ENCODE measurements around the gene MAOA.

The MAOA gene

DNA sequence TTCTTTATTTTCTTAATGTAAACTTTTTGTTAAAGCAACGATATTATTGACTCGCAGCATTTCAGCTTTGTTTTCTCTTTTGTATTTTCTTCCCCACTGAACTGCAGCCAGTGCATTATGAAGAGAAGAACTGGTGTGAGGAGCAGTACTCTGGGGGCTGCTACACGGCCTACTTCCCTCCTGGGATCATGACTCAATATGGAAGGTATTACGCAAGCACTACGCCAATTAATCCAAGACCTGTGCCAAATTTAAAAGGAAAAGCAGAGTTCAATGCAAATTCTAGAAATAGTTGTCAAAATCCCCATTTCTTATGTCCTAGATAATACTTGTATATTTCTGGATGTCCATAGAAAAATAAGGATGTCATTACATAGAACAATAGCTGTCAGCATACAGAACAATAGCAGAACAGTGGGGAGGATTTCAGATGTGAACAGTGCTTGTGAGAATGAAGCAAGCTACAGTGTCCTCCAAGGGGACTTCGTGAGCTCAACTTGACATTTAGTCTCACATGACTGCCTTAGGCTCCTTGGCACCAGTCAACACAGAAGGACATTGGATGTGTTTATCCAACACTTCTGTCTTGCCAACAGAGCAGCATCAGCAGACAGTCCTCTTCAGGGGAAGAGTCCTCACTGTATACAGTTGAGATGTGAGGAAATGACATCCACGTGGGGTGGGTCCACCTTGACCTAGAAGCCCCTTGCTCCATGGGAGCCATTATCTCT, 85.9 kb downstream of the MAOA start:
- H3K36me3 ChIP-seq (ENCODE audit: insufficient read depth, low read length) = no peaks in the 10 kb centered on the region
- H3K9ac ChIP-seq (ENCODE audit: low read depth, low read length) = no peak overlapping the region
- H3K9me3 ChIP-seq (ENCODE audit: control insufficient read depth, insufficient read depth, low read length) = no peaks in the 10 kb centered on the region
- H3K4me1 ChIP-seq (ENCODE audit: insufficient read depth, low read length) = no peaks in the 10 kb centered on the region

DNA sequence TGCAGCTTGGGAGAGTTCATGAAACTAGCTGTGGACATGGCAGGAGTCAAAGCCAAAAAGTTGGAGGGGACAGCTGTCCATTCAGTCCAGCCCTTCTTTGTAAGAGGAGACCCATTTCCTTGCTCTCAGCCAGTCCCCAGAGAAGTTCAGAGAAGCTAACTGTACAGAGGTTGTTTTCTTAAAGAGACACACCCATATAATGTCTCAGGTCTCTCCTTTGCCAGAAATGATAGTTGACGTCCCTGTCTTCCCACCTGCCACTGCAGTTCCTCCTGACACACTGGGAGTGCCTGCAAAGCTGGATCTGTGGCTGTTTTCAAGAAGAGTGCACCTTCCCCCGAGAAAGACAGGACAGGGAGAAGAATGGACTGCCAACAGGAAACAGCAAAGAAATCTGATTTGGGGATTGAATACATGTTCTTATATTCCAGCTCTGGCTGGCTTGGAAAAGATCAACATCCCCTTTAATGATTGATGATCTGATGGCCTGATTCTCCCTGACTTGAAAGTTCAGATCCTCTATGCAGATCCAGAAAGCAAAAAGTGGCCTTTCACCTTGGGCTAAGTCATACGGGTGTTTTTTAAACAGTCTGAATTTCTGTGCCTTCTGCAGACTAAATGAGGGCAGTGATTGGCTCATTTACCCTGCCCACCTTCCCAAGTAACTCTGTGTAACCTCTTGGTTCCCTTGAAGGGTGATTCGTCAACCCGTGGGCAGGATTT, 87.2 kb downstream of the MAOA start:
- H3K9ac ChIP-seq (ENCODE audit: low read depth, low read length) = no peak overlapping the region
- no peaks in the 10 kb centered on the region for H3K9me3 ChIP-seq (ENCODE audit: control insufficient read depth, insufficient read depth, low read length)
- H3K4me1 ChIP-seq (ENCODE audit: insufficient read depth, low read length) = no peaks in the 10 kb centered on the region
- no peaks in the 10 kb centered on the region for H3K36me3 ChIP-seq (ENCODE audit: insufficient read depth, low read length)

DNA sequence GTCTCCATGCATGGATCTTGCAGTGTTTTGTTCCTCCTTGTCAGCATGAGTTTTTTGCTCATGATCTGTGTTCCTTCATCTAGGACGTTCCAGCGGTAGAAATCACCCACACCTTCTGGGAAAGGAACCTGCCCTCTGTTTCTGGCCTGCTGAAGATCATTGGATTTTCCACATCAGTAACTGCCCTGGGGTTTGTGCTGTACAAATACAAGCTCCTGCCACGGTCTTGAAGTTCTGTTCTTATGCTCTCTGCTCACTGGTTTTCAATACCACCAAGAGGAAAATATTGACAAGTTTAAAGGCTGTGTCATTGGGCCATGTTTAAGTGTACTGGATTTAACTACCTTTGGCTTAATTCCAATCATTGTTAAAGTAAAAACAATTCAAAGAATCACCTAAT, 88.2 kb downstream of the MAOA start:
- Histone ChIP-seq H3K9ac (ENCODE audit: low read depth, low read length) (no peak overlapping the region), H3K9me3 (ENCODE audit: control insufficient read depth, insufficient read depth, low read length) (no peaks in the 10 kb centered on the region), H3K36me3 (ENCODE audit: insufficient read depth, low read length) (no peaks in the 10 kb centered on the region), H3K4me1 (ENCODE audit: insufficient read depth, low read length) (no peaks in the 10 kb centered on the region)

DNA sequence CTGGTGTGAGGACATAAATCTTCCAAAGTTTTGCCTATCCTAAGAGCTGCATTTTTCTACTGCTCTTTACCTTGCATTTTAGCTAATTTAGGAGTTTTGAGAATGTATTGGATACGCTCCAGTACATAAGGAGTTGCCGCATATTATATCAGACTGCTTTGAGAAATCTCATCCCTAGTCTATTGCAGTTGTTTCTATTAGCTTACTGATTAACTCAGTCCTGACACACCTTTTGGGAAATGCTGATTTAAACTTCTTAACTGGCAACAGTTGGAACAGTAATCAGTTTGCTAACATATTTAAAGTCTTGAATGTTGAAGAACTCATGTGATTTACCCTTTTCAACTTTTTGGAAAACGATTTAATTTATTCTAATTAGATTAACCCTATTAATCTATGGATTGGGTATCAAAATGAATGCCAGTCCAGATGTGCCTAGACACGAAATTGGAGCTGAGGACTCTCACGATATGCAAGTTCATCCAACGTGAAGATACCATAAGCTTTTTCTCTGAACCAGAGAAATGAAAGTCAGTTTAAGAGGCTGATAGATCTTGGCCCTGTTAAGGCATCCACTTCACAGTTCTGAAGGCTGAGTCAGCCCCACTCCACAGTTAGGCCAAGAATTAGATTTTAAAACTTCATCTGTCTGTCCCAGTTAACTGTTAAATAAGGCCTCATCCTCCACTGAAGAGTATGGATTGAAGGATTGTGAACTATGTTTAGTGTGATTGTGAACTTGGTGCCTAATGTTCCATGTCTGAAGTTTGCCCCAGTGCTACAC, 90.0 kb downstream of the MAOA start:
- H3K4me1 ChIP-seq (ENCODE audit: insufficient read depth, low read length) = no peaks in the 10 kb centered on the region
- no peaks in the 10 kb centered on the region for H3K36me3 ChIP-seq (ENCODE audit: insufficient read depth, low read length)
- H3K9me3 ChIP-seq (ENCODE audit: control insufficient read depth, insufficient read depth, low read length) = no peaks in the 10 kb centered on the region
- no peak overlapping the region for H3K9ac ChIP-seq (ENCODE audit: low read depth, low read length)

DNA sequence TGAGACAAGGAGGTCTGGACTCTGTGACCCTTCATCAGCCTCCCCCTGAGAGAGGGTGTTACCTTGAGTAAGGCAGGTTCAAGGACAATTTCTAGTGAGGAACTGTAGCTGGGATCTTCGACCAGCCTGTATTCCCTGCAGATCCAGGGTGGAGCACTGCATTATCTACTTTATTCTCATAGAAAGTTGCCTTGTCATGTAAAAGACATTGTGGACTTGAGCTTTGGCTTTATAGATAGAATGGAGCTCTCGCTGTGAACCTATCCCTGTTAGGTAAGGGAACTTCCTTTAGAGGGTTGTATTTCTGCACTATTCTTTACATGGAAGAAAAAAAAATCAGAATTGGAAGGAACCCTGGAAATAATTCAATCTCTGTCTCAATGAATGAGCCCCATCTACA, 91.4 kb downstream of the MAOA start:
- H3K4me1 ChIP-seq (ENCODE audit: insufficient read depth, low read length) = no peaks in the 10 kb centered on the region
- H3K36me3 ChIP-seq (ENCODE audit: insufficient read depth, low read length) = no peaks in the 10 kb centered on the region
- no peak overlapping the region for H3K9ac ChIP-seq (ENCODE audit: low read depth, low read length)
- H3K9me3 ChIP-seq (ENCODE audit: control insufficient read depth, insufficient read depth, low read length) = peaks cover 6% of the 10 kb centered on the region

DNA sequence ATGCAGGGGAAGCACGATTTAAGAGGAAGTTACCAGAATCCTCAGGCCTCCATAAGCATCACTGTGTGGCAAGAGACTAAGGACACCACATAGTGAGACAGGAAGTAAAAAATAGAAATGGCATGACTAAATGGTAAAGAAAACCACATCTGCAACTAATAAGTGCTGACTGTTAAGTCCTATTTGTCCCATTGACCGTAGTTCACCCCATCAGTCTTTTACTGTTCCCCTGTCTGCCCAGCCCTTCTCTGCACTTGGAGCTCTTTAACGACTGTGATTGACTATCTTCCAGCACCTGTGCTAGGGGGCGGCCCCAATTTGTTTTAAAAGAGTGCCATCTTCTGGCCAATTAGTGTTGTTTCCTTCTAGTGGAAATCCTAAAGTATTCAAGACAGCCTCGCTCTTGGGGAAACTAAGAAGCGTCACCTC, 94.2 kb downstream of the MAOA start:
- Histone ChIP-seq H3K4me1 (ENCODE audit: insufficient read depth, low read length) (no peaks in the 10 kb centered on the region), H3K9me3 (ENCODE audit: control insufficient read depth, insufficient read depth, low read length) (peaks cover 6% of the 10 kb centered on the region), H3K9ac (ENCODE audit: low read depth, low read length) (no peak overlapping the region), H3K36me3 (ENCODE audit: insufficient read depth, low read length) (no peaks in the 10 kb centered on the region)

DNA sequence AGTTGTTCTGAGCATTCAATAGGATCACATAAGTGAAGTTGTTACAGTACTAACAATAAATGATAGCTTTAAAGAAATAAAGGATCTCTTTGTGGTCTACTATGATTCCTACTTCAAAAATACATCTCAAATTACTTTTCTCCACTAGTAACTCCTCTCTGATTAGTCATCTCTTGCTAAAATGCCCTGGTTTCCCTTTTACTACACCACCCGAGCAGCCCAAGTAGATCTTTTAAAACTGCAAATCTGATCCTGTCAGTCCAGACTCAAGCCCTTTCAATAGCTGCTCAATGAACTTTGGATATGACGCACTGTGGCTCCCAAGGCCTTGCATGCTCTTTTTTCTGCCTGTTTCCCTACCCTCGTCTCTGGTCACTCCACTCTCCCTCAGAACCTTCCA, 97.5 kb downstream of the MAOA start:
- Histone ChIP-seq H3K4me1 (ENCODE audit: insufficient read depth, low read length) (no peaks in the 10 kb centered on the region), H3K36me3 (ENCODE audit: insufficient read depth, low read length) (no peaks in the 10 kb centered on the region), H3K9me3 (ENCODE audit: control insufficient read depth, insufficient read depth, low read length) (peaks cover 6% of the 10 kb centered on the region), H3K9ac (ENCODE audit: low read depth, low read length) (no peak overlapping the region)

DNA sequence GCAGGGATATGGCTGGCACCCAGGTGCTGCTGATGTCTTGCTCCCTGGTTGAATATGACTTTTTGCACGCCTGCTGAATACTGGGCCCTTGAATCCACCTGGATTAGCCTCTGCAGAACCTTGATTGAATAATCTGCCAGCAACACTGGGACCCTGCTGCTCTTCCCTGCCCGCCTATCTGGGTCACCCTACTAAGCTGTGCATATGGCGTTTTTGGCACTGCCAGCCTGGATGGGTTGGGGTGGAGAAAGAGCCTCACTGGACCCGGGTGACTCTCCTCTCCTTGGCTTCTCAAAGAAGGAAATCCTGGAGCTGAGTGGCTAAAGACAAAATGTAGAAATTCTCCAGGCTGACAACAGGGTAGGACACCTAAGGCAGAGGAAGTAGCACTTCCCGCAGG, 100.0 kb downstream of the MAOA start:
- H3K9me3 ChIP-seq (ENCODE audit: control insufficient read depth, insufficient read depth, low read length) = peaks cover 6% of the 10 kb centered on the region
- H3K9ac ChIP-seq (ENCODE audit: low read depth, low read length) = no peak overlapping the region
- no peaks in the 10 kb centered on the region for H3K4me1 ChIP-seq (ENCODE audit: insufficient read depth, low read length)
- no peaks in the 10 kb centered on the region for H3K36me3 ChIP-seq (ENCODE audit: insufficient read depth, low read length)

DNA sequence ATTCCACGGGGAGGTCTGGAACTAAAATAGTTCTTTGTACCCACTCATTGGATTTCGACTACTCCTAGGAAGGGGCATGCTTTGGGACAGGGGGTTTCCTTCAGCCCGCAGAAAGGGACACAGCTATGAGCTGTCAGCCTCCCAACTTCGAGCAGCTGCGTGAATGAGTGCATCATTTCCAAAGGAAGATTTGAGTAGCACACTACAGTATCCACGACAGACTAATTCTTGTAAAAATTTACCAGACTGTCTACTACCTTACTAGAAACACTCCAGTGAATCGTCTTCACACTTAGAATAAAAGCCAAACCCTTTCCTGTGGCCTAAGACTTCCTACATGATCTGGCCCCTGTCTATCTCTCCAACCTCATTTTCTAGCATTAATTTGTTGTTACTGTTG, 101.9 kb downstream of the MAOA start:
- Histone ChIP-seq H3K9me3 (ENCODE audit: control insufficient read depth, insufficient read depth, low read length) (no peaks in the 10 kb centered on the region), H3K9ac (ENCODE audit: low read depth, low read length) (no peak overlapping the region), H3K36me3 (ENCODE audit: insufficient read depth, low read length) (no peaks in the 10 kb centered on the region), H3K4me1 (ENCODE audit: insufficient read depth, low read length) (no peaks in the 10 kb centered on the region)

DNA sequence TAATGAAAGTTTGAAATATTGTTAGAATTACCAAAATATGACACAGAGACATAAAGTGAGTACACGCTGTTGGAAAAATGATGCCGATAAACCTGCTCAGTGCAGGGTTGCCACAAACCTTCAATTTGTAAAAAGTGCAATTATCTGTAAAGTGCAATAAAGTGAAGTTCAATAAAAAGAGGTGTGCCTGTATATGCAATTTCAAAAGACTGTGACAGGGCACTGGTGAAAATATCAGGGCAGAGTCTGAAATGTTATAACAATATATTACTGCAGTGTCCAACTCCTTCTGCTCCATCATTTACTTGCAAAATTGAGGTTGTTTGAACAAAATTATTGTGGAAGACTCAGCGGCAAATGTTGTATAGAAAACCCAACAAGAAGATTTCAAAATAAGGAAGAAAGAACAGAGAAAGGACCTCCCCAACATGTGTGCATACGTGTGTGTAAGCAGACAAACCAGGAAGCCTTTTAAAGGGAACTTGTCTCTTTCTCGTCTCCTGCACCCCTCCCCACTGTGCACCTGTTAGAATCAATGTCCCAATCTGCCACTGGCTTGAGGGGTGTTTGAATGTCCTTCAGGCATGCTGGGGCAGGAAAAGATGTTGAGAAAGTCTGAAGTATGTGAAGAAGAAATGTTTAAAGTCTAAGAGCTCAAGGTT, 130.0 kb downstream of the MAOA start:
- H3K9me3 ChIP-seq (ENCODE audit: control insufficient read depth, insufficient read depth, low read length) = no peaks in the 10 kb centered on the region
- no peak overlapping the region for H3K9ac ChIP-seq (ENCODE audit: low read depth, low read length)
- H3K36me3 ChIP-seq (ENCODE audit: insufficient read depth, low read length) = no peaks in the 10 kb centered on the region
- H3K4me1 ChIP-seq (ENCODE audit: insufficient read depth, low read length) = no peaks in the 10 kb centered on the region

Measured in ES-I3 (cell line).